GM10266 (cell line): ENCODE results near the gene TKTL1.

ENCODE experiments used
- DNase-seq: peaks from one replicate; pipeline ENCODE4 v3.0.0; 2012; ENCODE audit errors: extremely low spot score
- CTCF ChIP-seq: IDR thresholded peaks from 2 replicates; pipeline ENCODE4 v1.5.1; 2012; ENCODE audit warnings: mild to moderate bottlenecking, low read depth; ENCODE audit not compliant: control insufficient read depth, insufficient read depth; ENCODE audit errors: missing control alignments

The TKTL1 gene

GRCh38 chrX:154374313-154375155 lies 78.9 kb downstream of the TKTL1 start, which contains the start of gene FLNA:
Gene FLNA (minus strand): TSS chrX:154374634. CDS start chrX:154371245, 3,389 bp downstream.
- TF ChIP-seq CTCF, result peak; percentile 47
- DNase-seq, result peak; percentile 51

DNA sequence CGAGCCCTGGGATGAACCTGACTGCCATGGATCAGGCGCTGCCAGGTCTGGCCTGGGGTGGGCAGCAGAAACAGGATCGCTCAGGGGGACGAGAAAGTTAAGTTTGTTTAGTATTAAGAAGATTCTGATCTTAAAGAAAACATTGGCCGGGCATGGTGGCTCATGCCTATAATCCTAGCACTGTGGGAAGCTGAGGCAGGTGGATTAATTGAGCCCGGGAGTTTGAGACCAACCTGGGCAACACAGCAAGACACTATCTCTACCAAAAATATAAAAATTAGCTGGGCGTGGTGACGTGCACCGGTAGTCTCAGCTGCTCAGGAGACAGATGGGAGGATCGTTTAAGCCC lies 79.5 kb downstream of the TKTL1 start:
- TF ChIP-seq CTCF, result no peak
- no peak for DNase-seq

DNA sequence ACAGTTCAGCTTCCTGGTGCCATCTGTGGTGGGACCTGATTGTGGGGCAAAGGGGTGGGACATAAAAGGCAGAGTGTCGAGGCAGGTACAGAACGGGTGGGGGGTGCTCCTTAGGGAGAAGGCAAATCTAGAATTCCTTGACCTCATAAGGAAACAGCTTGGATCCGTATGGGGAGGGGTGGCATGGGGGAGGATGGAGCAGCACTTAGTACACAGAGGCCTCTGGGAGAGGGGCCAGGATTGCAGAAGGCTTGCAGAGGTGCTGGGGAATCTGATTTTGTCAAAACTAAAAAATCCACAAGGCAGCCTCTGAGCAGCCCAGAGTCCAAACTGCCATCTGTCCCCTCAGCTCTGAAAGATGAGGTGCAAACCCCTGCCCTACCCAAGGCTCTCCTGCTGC lies 81.2 kb downstream of the TKTL1 start:
- TF ChIP-seq CTCF, result no peak
- no peak for DNase-seq

DNA sequence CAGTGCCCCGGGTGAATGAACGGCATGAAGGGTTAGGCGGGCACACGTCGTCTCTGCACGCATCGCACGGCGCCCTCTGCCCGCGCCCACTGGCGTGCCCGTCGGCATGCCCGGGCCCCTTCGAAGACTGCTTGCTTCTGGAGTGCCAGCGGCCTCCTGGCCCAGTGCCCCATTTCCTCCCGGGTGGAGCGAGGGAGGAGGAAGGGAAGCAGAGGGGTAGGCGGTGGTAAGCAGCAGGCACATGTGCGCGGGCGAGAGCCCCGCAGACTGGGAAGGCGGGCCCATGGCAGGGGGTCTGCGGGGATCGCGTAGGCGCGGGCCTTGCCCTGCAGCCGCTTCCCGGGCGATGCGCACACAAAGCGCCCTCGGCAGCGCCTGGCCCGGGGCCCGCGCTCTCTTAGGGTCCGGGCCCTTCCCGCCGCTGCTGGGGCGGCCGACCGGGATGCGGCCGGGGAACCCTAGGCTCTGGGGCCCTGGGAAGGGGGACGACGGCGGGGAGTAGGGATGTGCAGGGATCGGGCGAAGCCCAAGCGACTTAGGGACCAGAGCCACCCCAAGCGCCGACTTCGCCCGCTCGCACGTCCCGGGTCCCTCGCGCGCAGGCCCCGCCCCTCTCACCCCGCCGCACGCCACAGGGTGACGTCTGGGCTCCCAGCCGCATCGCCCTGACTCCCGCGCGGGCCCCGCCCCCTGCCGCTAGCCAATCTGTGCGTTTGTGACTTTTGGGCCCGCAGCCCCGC lies 82.6 kb downstream of the TKTL1 start:
- TF ChIP-seq CTCF, result no peak
- DNase-seq, result peak; percentile 88

GRCh38 chrX:154378799-154379568 lies 83.4 kb downstream of the TKTL1 start, which contains the start of gene EMD:
Gene EMD (plus strand): TSS chrX:154379295. CDS start chrX:154379485, 190 bp downstream.
- DNase-seq, result peak; percentile 93
- no peak for TF ChIP-seq CTCF

DNA sequence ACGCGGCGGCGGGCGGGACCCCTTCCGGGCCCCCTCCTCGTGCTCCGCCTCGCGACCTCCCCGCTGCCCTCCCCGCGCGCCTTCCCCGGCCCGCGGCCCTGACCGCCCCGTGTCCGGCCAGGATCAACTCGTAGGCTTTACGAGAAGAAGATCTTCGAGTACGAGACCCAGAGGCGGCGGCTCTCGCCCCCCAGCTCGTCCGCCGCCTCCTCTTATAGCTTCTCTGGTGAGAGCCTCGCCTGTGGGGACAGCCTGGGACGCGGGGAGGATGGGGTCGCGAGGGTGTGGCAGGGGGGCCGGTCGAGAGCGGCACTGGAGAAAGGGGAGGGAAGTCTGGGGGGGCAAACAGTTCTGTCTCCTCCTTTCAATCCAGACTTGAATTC lies 84.0 kb downstream of the TKTL1 start:
- no peak for DNase-seq
- no peak for TF ChIP-seq CTCF
